Activated CD8-positive, alpha-beta memory T cell treated with anti-CD3 and anti-CD28 coated beads, Interleukin-2, amount 50 U/mL, for 1 hour (primary cell): ENCODE results near the gene PPM1M.

Experiments
- DNase-seq: peaks from one replicate; pipeline ENCODE4 v3.0.0-alpha.2; 2020; ENCODE audit errors: extremely low read depth

Gene PPM1M

GRCh38 chr3:52216585-52217408, 28.8 kb upstream of the PPM1M start:
- DNase-seq = no peak

DNA sequence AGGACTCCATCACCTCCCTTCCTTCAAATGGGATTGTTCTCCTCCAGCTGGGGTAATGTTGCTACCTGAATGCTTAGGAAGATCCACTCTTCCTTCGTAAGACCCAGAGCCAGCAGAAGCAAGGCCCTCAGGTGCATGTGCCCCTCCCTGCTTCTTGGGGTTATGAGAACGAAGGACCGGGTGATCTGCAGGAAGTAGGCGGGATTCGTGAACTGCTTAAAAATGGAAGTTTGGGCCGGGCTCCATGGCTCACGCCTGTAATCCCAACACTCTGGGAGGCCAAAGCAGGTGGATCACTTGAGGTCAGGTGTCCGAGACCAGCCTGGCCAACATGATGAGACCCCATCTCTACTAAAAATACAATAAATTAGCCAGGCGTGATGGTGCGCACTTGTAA, 28.2 kb upstream of the PPM1M start:
- no peak for DNase-seq

DNA sequence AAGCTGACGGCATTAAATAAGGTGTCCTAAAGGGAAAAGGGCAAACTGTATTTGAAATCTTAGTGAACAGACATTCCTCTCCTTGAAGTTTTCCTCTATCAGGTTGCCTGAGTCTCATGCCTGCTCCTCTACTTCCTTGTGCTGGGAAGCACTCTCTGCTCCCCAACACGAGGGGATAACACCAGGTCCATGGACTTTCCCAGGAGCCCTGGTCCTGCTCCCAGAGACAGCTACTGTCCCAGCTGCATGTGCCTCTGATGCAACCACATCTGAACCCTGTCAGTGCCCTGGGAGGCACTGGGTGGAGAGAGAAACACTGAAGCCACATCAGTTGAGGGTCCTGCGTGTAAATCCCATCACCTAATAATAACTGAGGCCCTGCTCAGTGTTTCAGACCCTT, 27.5 kb upstream of the PPM1M start:
- DNase-seq = no peak

DNA sequence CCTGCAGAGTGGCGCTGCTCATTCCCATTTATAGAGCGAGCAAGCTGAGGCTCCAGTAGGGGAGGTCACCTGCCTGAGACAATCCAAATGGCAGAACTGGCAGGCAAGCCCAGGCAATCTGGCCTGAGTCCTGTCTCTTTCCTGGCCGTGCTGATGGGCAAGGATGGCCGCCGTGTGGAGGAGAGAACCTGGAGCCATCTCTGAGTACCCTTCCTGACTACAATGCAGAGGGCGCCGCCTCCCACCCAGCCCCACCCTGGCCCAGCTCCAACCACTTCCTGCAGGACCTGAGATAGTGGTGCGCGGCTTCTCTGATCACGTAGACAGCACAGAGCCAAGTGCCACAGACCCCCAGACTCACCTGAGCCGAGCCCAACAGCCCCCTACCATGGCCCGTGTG, 27.1 kb upstream of the PPM1M start:
- no peak for DNase-seq

DNA sequence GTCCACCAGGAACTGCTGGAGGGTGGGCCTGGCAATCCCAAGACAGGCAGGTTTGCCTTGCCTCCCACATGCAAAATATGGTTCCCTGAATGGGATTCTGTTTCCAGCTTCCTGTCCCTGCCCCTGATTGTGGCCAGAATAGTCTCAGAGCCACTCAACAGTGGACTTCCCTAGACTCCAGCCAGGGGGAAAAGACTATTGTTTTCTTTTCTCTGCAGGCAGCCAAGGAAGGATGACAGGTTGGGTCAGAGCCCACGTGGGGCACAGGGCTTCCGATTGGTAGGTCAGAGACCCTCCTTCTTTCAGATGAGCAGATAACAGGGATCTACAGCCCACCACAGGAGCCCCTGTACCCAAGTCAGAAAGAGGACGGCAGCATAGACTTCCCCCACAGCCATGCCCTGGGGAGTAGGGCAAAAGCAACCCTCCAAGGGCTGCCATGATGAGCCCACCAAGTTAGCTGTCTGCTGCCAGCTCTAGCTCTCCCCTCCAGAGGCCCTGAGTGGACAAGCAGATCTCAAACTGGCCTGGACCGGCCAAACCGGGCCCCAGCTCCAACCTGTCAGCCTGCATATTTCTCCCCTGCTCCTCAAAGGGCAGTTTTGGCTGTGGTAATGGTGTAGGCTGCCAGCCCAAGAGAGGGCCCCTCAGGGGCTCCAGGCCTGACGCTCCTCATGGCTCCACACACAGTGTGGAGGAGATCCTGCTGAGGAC, 26.5 kb upstream of the PPM1M start:
- DNase-seq = no peak

DNA sequence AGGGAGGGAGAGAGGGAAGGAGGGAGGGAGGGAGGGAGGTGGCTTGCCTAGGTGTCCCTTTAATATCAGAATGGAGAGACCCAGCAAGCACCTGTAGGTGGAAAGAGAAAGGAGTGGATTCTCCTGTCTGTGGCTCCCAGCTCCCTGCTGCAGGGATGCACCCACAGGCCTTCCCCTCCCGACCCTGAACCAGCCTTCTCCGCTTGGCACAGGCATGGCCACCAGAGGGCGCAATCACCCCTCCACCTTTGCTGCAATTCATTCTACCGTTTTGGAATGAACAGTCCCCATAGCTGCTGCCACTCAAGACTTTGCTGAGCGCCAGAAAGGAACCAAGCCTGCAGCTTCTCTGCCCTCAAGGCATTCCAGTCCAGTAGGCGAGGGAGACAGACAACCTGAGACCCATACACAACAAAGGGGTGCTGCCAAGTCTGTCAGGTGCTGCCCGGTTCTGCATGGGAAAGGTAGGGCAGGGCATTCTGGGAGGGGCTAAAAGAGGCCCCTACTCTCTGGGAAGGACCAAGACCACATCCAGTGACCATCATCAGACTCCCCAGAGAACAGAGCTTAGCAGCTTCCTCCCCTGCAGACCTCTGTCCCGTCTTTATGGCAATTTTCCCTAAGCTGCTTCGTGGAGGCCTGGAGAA, 25.1 kb upstream of the PPM1M start:
- no peak for DNase-seq

DNA sequence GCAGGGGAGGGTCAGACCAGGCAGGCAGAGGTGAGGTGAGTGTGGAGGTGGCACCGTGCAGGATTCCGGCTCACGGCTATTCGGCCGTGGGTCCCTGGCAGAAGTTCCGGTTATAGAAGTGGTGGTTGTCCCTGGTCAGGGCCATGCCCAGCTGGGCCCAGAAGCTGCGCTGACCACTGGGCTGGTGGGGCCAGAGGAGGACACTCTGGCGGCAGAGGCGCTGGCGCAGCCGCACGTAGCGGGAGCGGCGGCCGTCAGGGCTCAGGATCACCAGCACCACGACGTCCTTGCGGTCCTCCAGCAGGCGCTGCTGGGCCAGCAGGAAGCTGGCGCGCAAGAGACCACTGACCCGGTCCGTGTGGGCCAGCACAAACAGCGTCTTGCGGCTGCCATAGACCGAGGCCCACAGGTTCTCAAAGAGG, 24.4 kb upstream of the PPM1M start:
- DNase-seq = no peak

DNA sequence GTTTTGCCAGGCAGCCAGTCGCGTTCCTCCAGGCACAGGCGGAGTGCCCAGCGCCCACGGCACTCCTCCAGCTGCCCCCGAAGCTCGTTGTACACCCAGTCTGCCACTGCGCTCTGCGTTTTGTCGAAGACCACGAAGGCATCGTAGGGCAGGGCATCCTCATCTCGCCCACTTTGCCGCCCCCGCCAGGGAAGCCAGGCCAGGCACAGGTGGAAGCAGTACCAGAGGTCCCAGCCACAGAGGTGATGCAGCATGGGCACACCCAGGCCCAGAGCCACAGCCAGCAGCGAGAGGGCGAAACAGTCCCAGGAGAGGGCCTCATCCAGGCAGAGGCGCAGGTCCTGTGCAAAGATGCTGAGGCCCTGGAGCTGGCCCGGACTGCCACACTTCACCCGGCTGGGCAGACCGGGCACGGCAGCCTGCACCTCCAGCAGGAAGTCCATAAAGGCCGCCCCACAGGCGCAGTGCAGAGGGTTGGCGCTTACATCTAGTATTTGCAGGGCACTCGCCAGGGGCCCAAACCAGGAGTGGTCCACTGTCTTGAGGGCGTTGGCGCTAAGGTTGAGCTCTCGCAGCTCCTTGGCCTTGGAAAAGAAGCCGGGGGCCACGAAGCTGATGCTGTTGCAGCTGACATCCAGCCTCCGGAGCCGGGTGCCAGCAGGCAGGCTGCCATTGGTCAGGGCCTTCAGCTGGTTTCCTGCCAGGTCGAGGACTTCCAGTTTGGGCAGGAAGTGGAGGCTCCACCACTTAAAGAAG, 23.8 kb upstream of the PPM1M start:
- no peak for DNase-seq

DNA sequence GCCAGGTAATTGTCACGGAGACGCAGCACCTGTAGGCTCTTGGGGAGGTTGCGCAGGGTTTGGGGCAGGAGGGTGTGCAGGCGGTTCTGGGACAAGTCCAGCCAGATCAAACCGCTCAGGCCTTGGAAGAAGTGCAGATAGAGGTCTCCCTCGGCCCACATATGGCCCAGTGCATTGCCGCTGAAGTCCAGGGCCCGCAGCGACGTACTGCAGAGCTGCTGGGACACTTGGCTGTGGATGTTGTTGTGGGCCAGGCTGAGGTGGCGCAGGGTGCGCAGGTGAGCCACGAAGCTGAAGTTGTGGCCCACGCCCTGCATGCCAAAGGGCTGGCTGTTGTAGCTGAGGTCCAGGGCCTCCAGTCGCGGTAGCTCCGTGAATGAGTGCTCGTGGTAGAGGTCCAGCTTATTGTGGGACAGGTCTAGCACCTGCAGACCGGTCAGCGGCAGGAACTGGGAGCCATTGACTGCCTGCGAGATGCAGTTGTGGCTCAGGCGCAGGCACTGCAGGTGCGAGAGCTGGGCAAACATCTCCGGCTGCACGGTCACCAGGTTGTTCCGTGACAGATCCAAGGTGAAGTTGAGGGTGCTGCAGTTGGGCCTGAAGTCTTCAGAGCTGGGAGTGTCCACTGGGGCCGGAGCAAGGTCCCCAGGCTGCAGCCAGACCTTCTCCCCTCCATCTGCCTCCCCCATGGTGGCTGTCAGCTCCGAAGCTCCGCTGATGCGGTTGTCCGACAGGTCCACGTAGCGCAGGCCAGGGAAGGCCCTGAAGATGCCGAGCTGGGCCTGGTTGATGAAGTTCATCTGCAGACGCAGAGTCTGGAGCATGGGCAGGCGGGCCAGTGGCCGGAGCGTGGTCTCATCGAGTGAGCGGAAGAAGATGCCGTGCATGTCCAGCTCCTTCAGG, 23.0 kb upstream of the PPM1M start:
- no peak for DNase-seq

DNA sequence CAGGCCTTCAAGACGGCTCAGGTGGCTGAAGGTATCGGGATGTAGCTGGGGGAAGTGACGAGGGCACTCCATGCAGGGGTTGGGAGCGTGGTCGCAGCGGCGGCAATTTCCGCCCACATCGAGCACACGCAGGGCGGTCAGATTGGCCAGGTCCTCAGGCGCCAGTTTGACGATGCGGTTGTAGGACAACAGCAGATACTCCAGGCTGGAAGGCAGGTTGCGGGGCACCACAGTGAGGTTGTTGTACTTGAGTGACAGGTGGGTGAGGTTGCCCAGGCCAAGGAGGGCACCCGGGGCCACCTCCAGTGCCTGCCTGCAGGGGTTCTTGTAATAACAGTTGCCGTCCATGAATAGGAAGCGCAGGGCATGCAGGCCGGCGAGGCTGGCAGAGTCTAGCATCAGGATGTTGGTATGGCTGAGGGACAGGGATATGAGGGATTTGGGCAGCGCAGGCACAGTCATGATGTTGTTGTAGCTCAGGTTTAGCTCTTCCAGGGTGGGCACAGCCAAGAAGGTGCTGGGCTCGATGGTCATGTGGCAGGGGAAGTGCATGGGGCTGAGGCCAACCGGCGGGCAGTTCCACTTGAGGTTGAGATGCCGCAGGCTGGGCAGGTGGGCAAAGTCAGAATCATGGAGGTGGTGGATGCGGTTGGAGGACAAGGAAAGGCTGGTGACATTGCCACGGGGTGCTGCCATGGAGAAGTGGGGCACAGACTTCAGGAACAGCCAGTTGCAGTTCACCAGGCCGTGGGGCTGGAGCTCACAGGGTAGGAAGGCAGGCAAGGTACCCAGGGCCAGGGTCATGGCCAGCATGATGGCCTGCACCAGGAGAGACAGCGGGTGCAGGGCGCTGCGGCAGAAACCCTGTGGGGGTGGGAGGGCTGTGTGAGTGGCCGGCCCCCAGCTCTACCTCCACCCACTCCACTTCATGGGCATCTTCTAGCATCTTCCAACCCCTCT, 21.8 kb upstream of the PPM1M start:
- no peak for DNase-seq

DNA sequence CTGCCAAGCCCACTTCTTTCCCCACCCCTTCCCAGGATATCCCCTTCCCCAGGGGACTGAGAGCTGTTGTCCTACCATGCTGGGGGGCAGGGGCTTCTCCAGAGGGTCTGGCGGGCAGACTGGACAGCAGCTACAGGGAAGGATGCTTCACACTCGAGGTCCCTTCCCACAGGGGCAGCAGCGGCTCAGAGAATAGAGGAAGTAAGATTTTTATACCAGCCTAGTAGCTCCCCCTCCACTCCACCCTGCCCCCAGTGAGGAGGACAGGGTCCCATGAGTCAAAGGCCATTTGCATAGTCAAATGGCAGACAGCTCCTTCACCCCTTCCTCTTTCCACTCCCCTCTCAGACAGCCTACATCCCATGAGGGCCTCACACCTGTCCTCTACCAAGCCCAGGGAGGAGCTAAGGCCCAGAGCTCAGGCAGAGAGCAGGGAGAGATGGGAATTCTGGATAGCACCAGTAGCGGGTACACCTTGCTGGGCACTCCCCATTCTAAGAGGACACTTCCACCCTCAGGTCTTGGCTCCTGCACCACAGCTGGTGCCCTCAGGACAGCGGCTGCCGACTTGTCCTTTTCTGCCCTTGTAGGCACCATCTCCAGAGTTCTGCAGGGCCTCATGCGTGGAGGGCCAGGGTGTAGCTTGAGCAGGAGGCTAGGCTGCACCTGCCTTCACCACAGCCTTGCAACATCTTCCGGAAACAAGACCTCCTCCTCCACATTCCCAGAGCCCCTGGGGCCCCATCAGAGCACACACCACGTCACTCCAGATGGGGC, 19.9 kb upstream of the PPM1M start, which contains the start of gene TLR9:
Gene TLR9 (minus strand): TSS at position 194 of the 777 bp plus-strand sequence. CDS start 116 bp downstream, at position 78.
- DNase-seq = no peak

DNA sequence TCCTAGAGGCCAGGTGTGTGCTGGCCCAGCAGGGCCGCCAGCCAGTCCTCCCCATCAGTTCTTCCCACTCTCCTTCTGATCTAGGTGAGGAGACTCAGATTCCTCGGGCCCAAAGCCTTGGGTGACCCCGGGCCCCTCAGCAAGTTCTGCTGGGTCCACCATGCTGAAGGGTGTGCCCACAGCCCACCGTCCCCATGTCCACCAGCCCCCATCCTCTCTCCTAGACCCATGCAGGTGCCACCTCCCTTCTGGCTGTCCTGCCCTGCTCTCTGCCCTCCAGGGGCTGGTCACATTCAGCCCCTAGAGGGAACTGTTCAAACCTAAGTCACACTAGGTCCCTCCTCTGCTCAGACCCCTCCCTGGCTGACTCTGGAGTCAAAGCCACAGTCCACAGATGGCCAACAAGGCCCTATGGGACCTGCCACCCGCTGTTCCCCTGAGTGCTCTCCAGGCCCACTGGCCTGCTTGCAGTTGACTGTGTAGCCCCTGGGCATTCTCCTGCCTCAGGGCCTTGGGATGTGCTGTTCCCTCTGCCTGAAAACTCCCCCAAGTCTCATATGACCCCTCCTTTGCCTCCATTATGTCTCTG, 19.2 kb upstream of the PPM1M start:
- DNase-seq = no peak

GRCh38 chr3:52227117-52227516, 18.4 kb upstream of the PPM1M start:
- DNase-seq = no peak

GRCh38 chr3:52227766-52228165, 17.8 kb upstream of the PPM1M start:
- no peak for DNase-seq

DNA sequence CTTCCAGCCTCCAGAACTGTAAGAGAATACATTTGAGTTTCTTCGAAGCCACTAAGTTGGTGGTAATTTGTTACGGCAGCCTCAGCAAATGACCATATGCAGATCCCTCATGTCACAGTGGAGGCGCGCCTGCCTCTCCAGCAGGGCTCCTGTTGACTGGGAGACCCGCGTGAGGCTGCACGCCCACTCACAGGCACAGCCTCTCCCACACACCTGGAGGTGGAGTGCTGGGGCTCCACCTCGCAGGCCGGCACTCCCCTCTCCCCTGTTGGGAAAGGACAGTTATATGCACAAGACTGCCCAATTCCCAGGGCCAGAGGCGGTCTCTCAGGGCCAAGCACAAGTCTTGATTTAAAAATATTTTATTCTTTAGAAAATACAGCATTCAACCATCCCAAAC, 17.3 kb upstream of the PPM1M start:
- DNase-seq = no peak

DNA sequence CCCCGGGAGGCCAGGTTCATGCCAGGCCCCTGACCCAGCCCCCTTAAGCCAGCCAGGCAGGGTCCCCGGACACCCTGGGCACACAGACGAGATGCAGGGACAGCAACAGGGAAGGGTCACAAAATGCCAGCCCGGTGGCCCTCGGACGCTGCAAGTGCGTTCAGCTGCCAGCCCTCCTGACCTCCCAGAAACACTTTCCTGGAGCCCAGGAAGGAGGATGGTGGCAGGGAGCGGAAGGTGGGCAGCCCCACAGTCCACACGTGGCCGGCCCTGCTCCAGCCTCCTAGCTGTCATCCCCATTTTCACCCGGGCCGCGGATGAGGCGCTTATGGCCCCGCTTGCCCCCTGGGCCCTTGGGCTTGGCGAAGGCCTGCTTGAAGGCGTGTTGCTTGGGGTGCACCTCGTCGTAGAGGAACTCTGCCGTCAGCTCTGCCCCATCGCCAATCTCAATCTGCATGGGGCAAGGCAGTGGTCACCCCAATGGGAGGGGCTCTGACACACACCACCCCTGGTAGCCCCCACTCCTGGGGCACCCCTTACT, 16.7 kb upstream of the PPM1M start:
- no peak for DNase-seq

DNA sequence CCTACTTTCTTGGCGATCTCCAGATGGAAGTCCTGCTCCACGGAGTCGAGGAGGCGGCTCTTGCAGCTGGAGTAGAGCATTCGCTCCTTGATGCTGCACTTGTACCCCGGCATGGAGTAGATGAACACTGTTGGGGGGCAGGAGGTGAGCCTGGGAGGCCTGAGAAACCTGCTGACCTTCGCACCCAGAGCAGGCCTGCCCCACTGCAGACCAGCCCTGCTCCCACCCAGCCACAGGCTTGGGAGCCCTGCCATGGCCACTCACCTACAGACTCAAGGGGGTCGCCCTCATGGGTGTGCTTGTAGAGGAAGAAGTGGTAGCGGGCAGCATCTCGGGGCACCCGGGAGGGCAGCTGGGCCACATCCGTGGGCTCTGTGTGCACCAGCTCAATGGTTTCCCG, 15.9 kb upstream of the PPM1M start:
- DNase-seq = no peak

GRCh38 chr3:52230461-52230860, 15.1 kb upstream of the PPM1M start:
- no peak for DNase-seq
